HG03066 (cell line): ENCODE results near the gene ADARB1.

ENCODE experiments used
- ATAC-seq: cut with Tn5 transposase; IDR thresholded peaks from one replicate; pipeline ENCODE4 v1.9.1; 2021; ENCODE audit warnings: low read depth; ENCODE audit not compliant: unreplicated experiment

Gene ADARB1

GRCh38 chr21:45091550-45092322 lies 17.4 kb downstream of the ADARB1 start:
- no peak for ATAC-seq

GRCh38 chr21:45093035-45093532 lies 18.7 kb downstream of the ADARB1 start:
- no peak for ATAC-seq

- ATAC-seq, result no peak
These were observed 20.0 kb downstream of the ADARB1 start for GRCh38 chr21:45094412-45094811.

GRCh38 chr21:45095505-45095904 lies 21.1 kb downstream of the ADARB1 start:
- ATAC-seq, result no peak

- no peak for ATAC-seq
These were observed 21.8 kb downstream of the ADARB1 start for GRCh38 chr21:45096217-45096616.

GRCh38 chr21:45097827-45098387 lies 23.5 kb downstream of the ADARB1 start:
- ATAC-seq, result no peak

- no peak for ATAC-seq
These were observed 24.5 kb downstream of the ADARB1 start for GRCh38 chr21:45098867-45099266.

- ATAC-seq, result no peak
These were observed 25.2 kb downstream of the ADARB1 start for GRCh38 chr21:45099571-45099970.

- ATAC-seq, result no peak
These were observed 26.5 kb downstream of the ADARB1 start for GRCh38 chr21:45100866-45101265.

GRCh38 chr21:45102391-45102932 lies 28.1 kb downstream of the ADARB1 start:
- no peak for ATAC-seq

GRCh38 chr21:45103971-45104520 lies 29.7 kb downstream of the ADARB1 start:
- no peak for ATAC-seq

- no peak for ATAC-seq
These were observed 30.2 kb downstream of the ADARB1 start for GRCh38 chr21:45104560-45104959.

- no peak for ATAC-seq
These were observed 31.6 kb downstream of the ADARB1 start for GRCh38 chr21:45105906-45106485.

GRCh38 chr21:45108034-45108790 lies 33.8 kb downstream of the ADARB1 start:
- no peak for ATAC-seq

- no peak for ATAC-seq
These were observed 34.7 kb downstream of the ADARB1 start for GRCh38 chr21:45108808-45109781.

- ATAC-seq, result peak; percentile 91
These were observed 35.6 kb downstream of the ADARB1 start for GRCh38 chr21:45109831-45110492.

GRCh38 chr21:45110873-45111624 lies 36.7 kb downstream of the ADARB1 start:
- ATAC-seq, result no peak

GRCh38 chr21:45111703-45112102 lies 37.3 kb downstream of the ADARB1 start:
- no peak for ATAC-seq
